AG09319 (cell line): ENCODE data around the gene ALDH3A1.
A peak's percentile ranks its signal among the peaks of the same experiment; 100 is the strongest.

Experiments
- DNase-seq: peaks from one replicate; pipeline ENCODE4 v3.0.0-alpha.2; 2010; ENCODE audit warnings: low read depth; ENCODE audit errors: extremely low read depth
- TF ChIP-seq, protein P1 (sequence below): IDR thresholded peaks from 2 replicates; pipeline ENCODE4 v1.5.1; 2011; ENCODE audit warnings: low read depth, mild to moderate bottlenecking, inconsistent platforms, low read length, moderate library complexity

Gene ALDH3A1

DNA sequence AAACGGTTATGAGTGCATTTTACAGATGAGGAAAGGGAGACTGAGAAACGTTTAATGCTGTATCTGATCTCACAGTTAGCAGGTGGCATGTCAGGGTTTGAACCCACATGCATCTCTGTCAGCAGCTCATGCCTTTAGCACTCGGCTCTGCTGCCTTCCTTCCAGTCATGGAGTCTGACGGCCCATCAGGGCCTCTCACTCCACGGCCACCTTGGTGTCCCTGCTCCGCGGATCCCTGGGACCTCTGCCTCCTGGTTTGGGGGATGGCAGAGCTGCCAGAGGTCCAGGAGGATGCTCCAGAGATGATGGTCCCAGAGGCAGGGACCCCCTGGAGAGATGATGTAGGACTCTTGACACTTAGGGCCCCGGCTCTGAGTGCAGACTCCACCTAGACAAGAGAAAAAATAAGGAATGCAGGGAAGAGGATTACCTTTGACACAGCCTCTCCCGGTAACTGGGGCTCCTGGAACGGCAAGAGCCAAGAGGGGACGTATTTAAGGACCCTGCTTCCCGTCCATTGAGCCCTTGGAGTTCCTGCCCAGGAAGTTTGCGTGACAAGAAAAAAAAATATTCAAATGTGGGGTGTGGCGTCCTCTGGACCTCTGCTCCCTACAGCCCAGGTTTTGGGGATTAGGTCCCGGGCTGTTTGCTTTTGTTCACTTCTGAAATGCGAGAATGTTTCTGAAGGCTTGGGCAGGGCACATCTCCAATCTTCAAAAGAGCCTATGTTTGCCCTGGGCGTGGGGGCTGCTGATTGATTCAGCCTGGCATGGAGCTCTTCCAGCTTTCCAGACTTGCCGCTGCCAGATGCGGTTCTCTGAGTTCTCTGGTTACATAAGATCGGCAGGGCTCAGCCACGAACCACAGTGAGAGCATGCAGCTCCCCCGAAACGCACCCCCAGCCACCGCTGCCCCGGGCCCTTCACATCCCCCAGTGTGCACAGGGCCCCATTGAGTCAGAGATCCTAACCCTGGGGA, at the start of gene ALDH3A1:
Gene ALDH3A1, minus strand, starts transcription at position 470 of the 978 bp plus-strand sequence. CDS start 3,169 bp downstream, outside the sequence.
- peak; percentile 38 for DNase-seq
- TF ChIP-seq, protein P1, sequence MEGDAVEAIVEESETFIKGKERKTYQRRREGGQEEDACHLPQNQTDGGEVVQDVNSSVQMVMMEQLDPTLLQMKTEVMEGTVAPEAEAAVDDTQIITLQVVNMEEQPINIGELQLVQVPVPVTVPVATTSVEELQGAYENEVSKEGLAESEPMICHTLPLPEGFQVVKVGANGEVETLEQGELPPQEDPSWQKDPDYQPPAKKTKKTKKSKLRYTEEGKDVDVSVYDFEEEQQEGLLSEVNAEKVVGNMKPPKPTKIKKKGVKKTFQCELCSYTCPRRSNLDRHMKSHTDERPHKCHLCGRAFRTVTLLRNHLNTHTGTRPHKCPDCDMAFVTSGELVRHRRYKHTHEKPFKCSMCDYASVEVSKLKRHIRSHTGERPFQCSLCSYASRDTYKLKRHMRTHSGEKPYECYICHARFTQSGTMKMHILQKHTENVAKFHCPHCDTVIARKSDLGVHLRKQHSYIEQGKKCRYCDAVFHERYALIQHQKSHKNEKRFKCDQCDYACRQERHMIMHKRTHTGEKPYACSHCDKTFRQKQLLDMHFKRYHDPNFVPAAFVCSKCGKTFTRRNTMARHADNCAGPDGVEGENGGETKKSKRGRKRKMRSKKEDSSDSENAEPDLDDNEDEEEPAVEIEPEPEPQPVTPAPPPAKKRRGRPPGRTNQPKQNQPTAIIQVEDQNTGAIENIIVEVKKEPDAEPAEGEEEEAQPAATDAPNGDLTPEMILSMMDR, result no peak

DNA sequence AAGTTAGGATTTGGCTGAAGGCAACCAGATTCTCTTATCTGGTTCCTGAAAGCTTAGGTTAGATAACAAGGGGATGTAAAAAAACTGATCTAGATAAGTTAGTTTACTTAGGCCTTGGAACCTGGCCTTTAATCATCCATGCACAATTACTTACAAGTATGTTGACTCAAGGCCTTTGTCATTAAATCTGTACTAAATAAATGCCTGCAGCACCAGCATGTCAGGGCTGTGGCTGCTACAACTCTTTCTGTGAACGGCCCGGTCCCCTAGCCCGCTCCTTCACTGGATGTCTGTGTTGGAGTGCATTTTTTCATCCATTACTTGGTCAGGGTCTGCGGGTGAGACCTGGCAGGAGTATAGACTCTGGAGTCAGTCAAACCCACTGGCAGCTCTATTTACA, 48.4 kb upstream of the ALDH3A1 start:
- no peak for DNase-seq
- TF ChIP-seq, protein P1, result no peak

- no peak for DNase-seq
- TF ChIP-seq, protein P1, result no peak
Observed at GRCh38 chr17:19791918-19792550, 43.9 kb upstream of the ALDH3A1 start.

DNA sequence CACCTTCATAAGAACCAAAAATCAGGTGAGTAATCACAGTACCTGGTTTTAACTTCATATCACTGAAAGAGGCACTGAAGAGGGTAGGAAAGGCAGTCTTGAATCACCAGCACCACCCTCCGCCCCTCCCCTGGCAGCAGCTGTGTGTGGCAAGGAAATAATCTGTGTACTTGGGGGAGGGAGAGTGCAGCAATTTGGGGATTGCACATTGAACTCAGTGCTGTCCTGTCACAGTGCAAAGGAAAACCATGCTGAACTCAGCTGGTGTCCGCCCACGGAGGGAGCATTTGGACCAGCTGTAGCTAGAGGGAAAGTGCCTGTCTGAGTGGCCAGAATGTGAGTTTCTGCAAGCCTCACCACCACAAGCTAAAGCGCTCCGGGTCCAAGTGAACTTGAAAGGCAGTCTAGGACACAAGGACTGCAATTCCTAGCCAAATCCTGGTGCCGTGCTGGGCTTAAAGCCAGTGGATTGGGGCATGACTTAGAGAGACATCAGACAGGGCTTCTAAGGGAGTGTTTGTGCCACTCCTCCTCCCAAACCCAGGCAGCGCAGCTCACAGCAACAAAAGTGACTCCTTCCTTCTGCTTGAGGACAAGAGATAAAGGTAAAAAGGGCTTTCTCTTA, 39.7 kb upstream of the ALDH3A1 start:
- TF ChIP-seq, protein P1, result no peak
- no peak for DNase-seq

DNA sequence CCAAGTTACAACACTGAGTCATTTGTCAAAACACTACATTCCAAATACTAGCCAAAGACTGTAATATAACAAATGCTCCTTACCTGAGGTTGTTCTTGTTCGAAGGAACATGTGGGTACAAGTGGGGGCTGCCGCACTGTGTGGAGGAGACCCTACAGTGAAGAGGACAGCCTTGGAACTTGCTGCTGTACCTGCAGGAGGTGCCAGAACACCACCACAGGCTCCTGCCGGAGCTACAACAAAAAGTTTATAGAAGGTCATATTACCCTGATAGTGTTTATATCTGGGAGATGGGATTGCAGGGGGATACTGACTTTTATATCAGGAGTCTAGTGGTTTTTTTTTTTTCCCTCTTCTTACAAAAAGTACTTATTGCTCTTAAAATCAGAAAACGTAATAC, 37.8 kb upstream of the ALDH3A1 start:
- DNase-seq, result no peak

GRCh38 chr17:19781488-19782458, 33.7 kb upstream of the ALDH3A1 start:
- TF ChIP-seq, protein P1, result no peak
- DNase-seq, result no peak

More for the DNA sequence above, 37.8 kb upstream of the ALDH3A1 start:
- TF ChIP-seq, protein P1, result no peak; the same call in 1 of the 2 replicates
